GM21447 (cell line): ENCODE measurements around the gene SPATA19.
"Not testable (repeated sequence)": the region's sequence is repeated elsewhere in the genome, so short reads cannot be mapped to it uniquely, and the experiment has no call there.

Source experiments
- ATAC-seq: cut with Tn5 transposase; IDR thresholded peaks from one replicate; pipeline ENCODE4 v1.9.1; 2021; ENCODE audit not compliant: unreplicated experiment

The SPATA19 gene

DNA sequence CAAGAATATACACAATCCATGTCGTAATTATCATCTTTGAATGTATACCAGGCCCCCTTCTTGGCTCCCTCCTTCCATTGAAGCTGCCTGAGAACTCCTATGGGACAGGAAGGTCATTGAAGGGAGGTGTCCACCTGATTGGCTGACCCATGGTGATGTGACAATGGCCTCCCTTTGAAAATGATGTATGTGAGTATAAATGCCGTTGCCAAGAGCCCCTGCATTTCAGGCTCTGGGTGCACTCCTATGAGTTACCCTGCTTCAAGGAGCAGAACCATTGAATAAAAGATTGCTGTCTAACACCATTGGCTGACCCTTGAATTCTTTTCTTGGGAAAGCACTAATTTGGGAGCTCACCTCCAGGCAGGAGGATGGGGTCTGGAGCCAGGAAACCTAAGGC lies at the start of gene SPATA19:
Gene SPATA19, minus strand, starts transcription at position 101 of the 400 bp plus-strand sequence. Its CDS starts 67 bp downstream, at position 34.
- no peak for ATAC-seq

GRCh38 chr11:133895061-133895479 lies 49.8 kb upstream of the SPATA19 start:
- ATAC-seq: peak; percentile 59

GRCh38 chr11:133893381-133893780 lies 48.1 kb upstream of the SPATA19 start:
- no peak for ATAC-seq

- ATAC-seq: no peak
These were observed 47.5 kb upstream of the SPATA19 start for GRCh38 chr11:133892584-133893380.

GRCh38 chr11:133892126-133892525 lies 46.8 kb upstream of the SPATA19 start:
- ATAC-seq: no peak

- ATAC-seq: no peak
These were observed 44.6 kb upstream of the SPATA19 start for GRCh38 chr11:133889893-133890292.

- ATAC-seq: no peak
These were observed 43.9 kb upstream of the SPATA19 start for GRCh38 chr11:133889188-133889587.

DNA sequence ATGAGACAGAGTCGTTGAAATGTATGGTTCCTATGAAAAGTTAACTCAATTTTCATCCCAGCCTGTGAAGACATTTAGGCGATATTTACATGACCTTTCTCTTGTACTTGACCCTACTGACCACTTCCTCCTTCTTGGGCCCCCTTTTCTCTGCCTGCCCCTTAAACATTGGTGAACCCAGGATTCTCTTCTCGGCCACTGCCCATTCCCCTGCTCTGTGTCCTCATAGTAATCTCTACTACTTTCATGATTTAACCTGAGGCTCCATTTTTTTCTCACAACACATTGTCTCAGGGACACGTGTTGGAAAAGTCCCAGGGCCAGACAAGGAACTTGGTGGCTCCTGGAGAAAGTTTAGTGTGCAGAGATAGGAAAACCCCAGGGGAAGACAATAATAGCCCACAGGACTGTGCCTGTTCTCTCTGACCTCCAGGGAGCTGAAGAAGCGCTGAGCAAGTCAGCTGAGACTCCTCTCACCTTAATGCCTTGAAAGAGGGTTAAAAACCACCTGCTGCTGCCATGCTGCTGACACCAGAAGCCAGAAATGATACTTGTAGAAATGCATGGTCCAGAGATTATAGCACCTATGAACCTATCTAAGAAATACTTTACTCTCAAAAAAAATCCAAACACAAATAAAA lies 42.5 kb upstream of the SPATA19 start:
- no peak for ATAC-seq

GRCh38 chr11:133886029-133886428 lies 40.7 kb upstream of the SPATA19 start:
- no peak for ATAC-seq

- no peak for ATAC-seq
These were observed 26.8 kb upstream of the SPATA19 start for GRCh38 chr11:133872160-133872559.

- ATAC-seq: no peak
These were observed 22.1 kb upstream of the SPATA19 start for GRCh38 chr11:133867456-133867855.

DNA sequence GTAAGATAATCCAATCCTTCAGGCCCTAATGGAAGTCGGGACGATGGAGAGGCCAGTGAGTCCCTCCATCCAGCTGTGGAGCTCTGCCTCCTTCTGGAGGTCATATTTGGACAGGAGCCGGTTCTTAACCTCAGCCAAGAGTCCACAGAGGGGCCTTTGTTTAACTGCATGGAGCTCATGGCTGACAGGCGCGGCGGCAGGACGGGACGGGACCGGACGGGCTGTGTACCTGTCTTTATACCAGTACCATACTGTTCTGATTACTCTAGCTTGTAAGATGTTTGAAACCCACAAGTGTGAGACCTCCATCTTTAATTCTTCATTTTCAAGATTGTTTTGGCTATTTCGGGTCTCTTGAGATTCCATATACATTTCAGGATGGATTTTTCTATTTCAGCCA lies 20.2 kb upstream of the SPATA19 start:
- ATAC-seq: no peak

DNA sequence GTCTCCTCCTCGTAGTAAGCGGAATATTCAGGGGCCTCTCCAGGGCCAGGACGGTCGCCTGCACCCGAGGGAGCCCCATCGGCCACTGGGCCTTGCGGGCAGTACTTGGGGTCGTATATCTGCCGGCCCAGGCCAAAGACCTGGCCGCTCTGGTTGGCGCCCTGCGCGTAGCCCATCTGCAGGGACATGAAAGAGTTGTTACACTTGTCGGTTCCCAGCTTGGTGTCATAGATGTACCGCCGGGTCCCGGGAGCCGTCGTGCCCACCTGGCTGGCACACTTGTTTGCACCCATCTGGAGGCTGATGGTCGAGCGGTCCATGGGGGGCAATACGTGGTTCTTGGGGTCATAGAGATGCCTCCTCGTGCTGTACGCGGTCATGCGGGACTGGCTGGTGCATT lies 19.4 kb upstream of the SPATA19 start:
- no peak for ATAC-seq

- ATAC-seq: no peak
These were observed 14.8 kb upstream of the SPATA19 start for GRCh38 chr11:133860151-133860550.

- not testable (repeated sequence) for ATAC-seq
These were observed 9.1 kb upstream of the SPATA19 start for GRCh38 chr11:133854330-133854960.

DNA sequence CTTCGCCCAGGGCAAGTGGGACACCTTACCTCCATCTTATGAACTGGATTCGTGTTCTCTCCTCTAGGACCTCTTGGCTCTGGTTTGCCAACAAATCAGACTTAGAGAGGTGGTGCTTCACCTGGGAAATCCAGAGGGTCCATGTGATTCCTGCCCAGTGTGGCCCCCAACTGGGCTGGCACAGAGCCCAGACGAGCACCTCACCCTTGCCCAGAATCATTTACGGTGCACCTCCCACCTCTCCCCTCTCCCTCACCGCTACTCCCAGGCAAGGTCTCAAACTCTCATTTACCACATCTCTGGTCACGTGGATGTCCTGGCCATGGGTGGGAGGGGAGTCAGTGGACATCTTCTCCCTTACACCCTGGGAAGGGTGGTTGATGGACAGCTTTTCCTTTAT lies 1.1 kb downstream of the SPATA19 start:
- no peak for ATAC-seq

- ATAC-seq: no peak
These were observed 1.8 kb downstream of the SPATA19 start for GRCh38 chr11:133843454-133843987.

DNA sequence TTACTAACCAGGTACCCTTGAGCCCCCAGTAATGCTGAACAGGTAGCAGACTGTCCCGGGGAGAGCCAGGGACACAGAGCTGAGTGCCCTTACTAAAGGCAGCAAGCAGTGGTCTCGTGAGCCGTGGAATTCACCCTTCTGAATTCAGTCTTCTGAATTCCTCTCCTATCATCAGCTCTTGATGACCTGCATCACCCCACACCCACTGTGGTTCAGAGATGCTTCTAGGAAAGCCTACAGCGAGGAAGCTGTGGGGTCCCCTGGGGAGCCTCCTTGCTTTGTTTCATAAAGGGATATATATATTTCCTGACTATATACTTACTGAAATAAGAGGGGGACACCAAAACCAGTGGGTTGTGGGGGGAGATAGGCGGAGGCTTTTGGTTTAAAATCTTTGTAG lies 2.6 kb downstream of the SPATA19 start:
- ATAC-seq: no peak

GRCh38 chr11:133842053-133842452 lies 3.3 kb downstream of the SPATA19 start:
- ATAC-seq: no peak

- ATAC-seq: no peak
These were observed 3.9 kb downstream of the SPATA19 start for GRCh38 chr11:133841279-133842043.

DNA sequence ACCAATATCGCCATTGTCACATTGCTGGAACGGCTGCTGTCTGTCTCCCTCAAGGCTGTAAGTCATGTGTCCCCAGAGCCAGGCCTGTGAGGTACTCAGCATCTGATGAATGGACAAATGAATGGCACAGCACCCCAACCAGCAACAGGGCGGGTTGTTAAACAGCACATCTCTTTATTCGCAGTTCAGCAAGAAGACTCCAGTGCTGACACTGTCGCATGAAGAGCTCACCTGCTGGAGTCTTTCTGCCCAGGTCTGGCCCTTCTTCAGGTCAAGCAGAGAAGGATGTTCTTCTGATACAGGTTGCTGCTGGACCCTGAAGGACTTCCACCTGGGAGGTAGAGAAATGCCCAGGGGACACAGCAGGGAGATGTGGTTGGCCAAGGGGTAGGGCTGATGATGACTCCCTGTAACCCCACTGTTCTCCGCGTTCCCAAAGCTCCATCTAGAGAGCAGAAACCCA lies 4.8 kb downstream of the SPATA19 start:
- ATAC-seq: no peak
